ENCODE measurements around the gene MCRIP1.

MCRIP1 gene

GRCh38 chr17:81839301-81839700, 6.2 kb upstream of the MCRIP1 start:
- Mint-ChIP-seq H3K27me3 (no peaks in the 10 kb centered on the region), H3K4me1 (no peaks in the 10 kb centered on the region), H3K4me3 (no peak overlapping the region), H3K27ac (no peak overlapping the region), H3K36me3 (ENCODE audit: low read depth) (peaks cover 4% of the 10 kb centered on the region), H3K9me3 (no peaks in the 10 kb centered on the region)
- ATAC-seq (no peak), DNase-seq (no peak)

- H3K36me3 Mint-ChIP-seq (ENCODE audit: low read depth): peaks cover 4% of the 10 kb centered on the region
- peaks cover under 1% of the 10 kb centered on the region for H3K4me1 Mint-ChIP-seq
- DNase-seq (no peak), ATAC-seq (no peak)
- H3K27ac Mint-ChIP-seq: no peak overlapping the region
- H3K27me3 Mint-ChIP-seq: no peaks in the 10 kb centered on the region
- H3K9me3 Mint-ChIP-seq: no peaks in the 10 kb centered on the region
- no peak overlapping the region for H3K4me3 Mint-ChIP-seq
Observed at GRCh38 chr17:81838753-81839255, 5.7 kb upstream of the MCRIP1 start.

GRCh38 chr17:81837641-81838040, 4.5 kb upstream of the MCRIP1 start:
- Mint-ChIP-seq H3K4me3 (no peak overlapping the region), H3K27ac (no peak overlapping the region), H3K9me3 (no peaks in the 10 kb centered on the region), H3K36me3 (ENCODE audit: low read depth) (no peaks in the 10 kb centered on the region), H3K27me3 (no peaks in the 10 kb centered on the region), H3K4me1 (peaks cover 3% of the 10 kb centered on the region)
- DNase-seq (no peak), ATAC-seq (no peak)

GRCh38 chr17:81834831-81835267, 1.8 kb upstream of the MCRIP1 start, which contains the start of gene PPP1R27:
PPP1R27 (minus strand) TSS chr17:81835050; CDS start chr17:81834953, 97 bp downstream.
- H3K27ac Mint-ChIP-seq: peak within 1 kb of the TSS; percentile 89
- ATAC-seq: no peak
- DNase-seq: no peak
- H3K9me3 Mint-ChIP-seq: no peaks in the 10 kb centered on the region
- H3K27me3 Mint-ChIP-seq: no peaks in the 10 kb centered on the region
- peak within 1 kb of the TSS; percentile 85 for H3K4me3 Mint-ChIP-seq
- peaks cover 24% of the 10 kb centered on the region for H3K4me1 Mint-ChIP-seq
- no peaks in the 10 kb centered on the region for H3K36me3 Mint-ChIP-seq (ENCODE audit: low read depth)

- Mint-ChIP-seq H3K9me3 (no peaks in the 10 kb centered on the region), H3K27me3 (no peaks in the 10 kb centered on the region), H3K4me3 (peak overlapping the region; percentile 85), H3K4me1 (peaks cover 24% of the 10 kb centered on the region), H3K36me3 (ENCODE audit: low read depth) (no peaks in the 10 kb centered on the region), H3K27ac (peak overlapping the region; percentile 89)
- DNase-seq: no peak
- ATAC-seq: no peak
Observed at GRCh38 chr17:81833921-81834830, 1.1 kb upstream of the MCRIP1 start.

- peak overlapping the region; percentile 94 for H3K27ac Mint-ChIP-seq
- no peaks in the 10 kb centered on the region for H3K9me3 Mint-ChIP-seq
- H3K4me3 Mint-ChIP-seq: peak overlapping the region; percentile 88
- no peaks in the 10 kb centered on the region for H3K27me3 Mint-ChIP-seq
- peak; percentile 42 for ATAC-seq
- peaks cover 2% of the 10 kb centered on the region for H3K36me3 Mint-ChIP-seq (ENCODE audit: low read depth)
- peaks cover 27% of the 10 kb centered on the region for H3K4me1 Mint-ChIP-seq
- peak; percentile 65 for DNase-seq
Observed at GRCh38 chr17:81832608-81833159, 407 bp downstream of the MCRIP1 start.

GRCh38 chr17:81831957-81832607, 1.0 kb downstream of the MCRIP1 start:
- no peaks in the 10 kb centered on the region for H3K27me3 Mint-ChIP-seq
- H3K4me1 Mint-ChIP-seq: peaks cover 27% of the 10 kb centered on the region
- DNase-seq (peak; percentile 60), ATAC-seq (peak; percentile 58)
- H3K27ac Mint-ChIP-seq: peak overlapping the region; percentile 94
- H3K36me3 Mint-ChIP-seq (ENCODE audit: low read depth): peaks cover 2% of the 10 kb centered on the region
- H3K4me3 Mint-ChIP-seq: peak overlapping the region; percentile 88
- no peaks in the 10 kb centered on the region for H3K9me3 Mint-ChIP-seq

GRCh38 chr17:81831563-81831956, 1.5 kb downstream of the MCRIP1 start:
- no peaks in the 10 kb centered on the region for H3K9me3 Mint-ChIP-seq
- H3K4me3 Mint-ChIP-seq: peak overlapping the region; percentile 88
- peaks cover 2% of the 10 kb centered on the region for H3K36me3 Mint-ChIP-seq (ENCODE audit: low read depth)
- ATAC-seq: no peak
- peaks cover 27% of the 10 kb centered on the region for H3K4me1 Mint-ChIP-seq
- no peaks in the 10 kb centered on the region for H3K27me3 Mint-ChIP-seq
- no peak for DNase-seq
- H3K27ac Mint-ChIP-seq: peak overlapping the region; percentile 94

- Mint-ChIP-seq H3K9me3 (no peaks in the 10 kb centered on the region), H3K36me3 (ENCODE audit: low read depth) (peaks cover 2% of the 10 kb centered on the region), H3K27ac (no peak overlapping the region), H3K27me3 (no peaks in the 10 kb centered on the region), H3K4me1 (peaks cover 31% of the 10 kb centered on the region), H3K4me3 (no peak overlapping the region)
- ATAC-seq (no peak), DNase-seq (no peak)
Observed at GRCh38 chr17:81829858-81830257, 3.2 kb downstream of the MCRIP1 start.

- Mint-ChIP-seq H3K4me3 (no peak overlapping the region), H3K27ac (no peak overlapping the region), H3K9me3 (no peaks in the 10 kb centered on the region), H3K4me1 (peaks cover 29% of the 10 kb centered on the region), H3K27me3 (no peaks in the 10 kb centered on the region), H3K36me3 (ENCODE audit: low read depth) (peaks cover 2% of the 10 kb centered on the region)
- no peak for ATAC-seq
- no peak for DNase-seq
Observed at GRCh38 chr17:81828656-81829055, 4.4 kb downstream of the MCRIP1 start.

- H3K4me3 Mint-ChIP-seq: no peak overlapping the region
Observed at GRCh38 chr17:81825841-81826466, 7.1 kb downstream of the MCRIP1 start.

GRCh38 chr17:81824595-81824994, 8.5 kb downstream of the MCRIP1 start:
- H3K27me3 Mint-ChIP-seq: no peaks in the 10 kb centered on the region
- DNase-seq (no peak), ATAC-seq (no peak)
- no peak overlapping the region for H3K4me3 Mint-ChIP-seq
- H3K4me1 Mint-ChIP-seq: peaks cover 7% of the 10 kb centered on the region
- peaks cover 2% of the 10 kb centered on the region for H3K36me3 Mint-ChIP-seq (ENCODE audit: low read depth)
- no peaks in the 10 kb centered on the region for H3K9me3 Mint-ChIP-seq
- H3K27ac Mint-ChIP-seq: no peak overlapping the region

More at GRCh38 chr17:81825841-81826466, 7.1 kb downstream of the MCRIP1 start:
- H3K27me3 Mint-ChIP-seq: no peaks in the 10 kb centered on the region
- DNase-seq: no peak
- H3K4me1 Mint-ChIP-seq: peaks cover 11% of the 10 kb centered on the region
- peaks cover 2% of the 10 kb centered on the region for H3K36me3 Mint-ChIP-seq (ENCODE audit: low read depth)
- no peak overlapping the region for H3K27ac Mint-ChIP-seq
- no peaks in the 10 kb centered on the region for H3K9me3 Mint-ChIP-seq
- no peak for ATAC-seq

GRCh38 chr17:81823820-81824550, 9.1 kb downstream of the MCRIP1 start:
- DNase-seq (no peak), ATAC-seq (no peak)
- Mint-ChIP-seq H3K27me3 (no peaks in the 10 kb centered on the region), H3K4me1 (peaks cover 7% of the 10 kb centered on the region), H3K4me3 (no peak overlapping the region), H3K36me3 (ENCODE audit: low read depth) (peaks cover 2% of the 10 kb centered on the region), H3K9me3 (no peaks in the 10 kb centered on the region), H3K27ac (no peak overlapping the region)

Measured in activated naive CD8-positive, alpha-beta T cell treated with anti-CD3 and anti-CD28 coated beads, Interleukin-2, amount 50 U/mL, for 24 hours (primary cell).